GM19324 (cell line): ENCODE data around the gene ACOX3.
"Not testable (repeated sequence)": the region's sequence is repeated elsewhere in the genome, so short reads cannot be mapped to it uniquely, and the experiment has no call there.

Experiments used
- ATAC-seq: cut with Tn5 transposase; IDR thresholded peaks from one replicate; pipeline ENCODE4 v1.9.1; 2021; ENCODE audit warnings: mild to moderate bottlenecking, moderate library complexity; ENCODE audit not compliant: unreplicated experiment, low FRiP score

Gene ACOX3

GRCh38 chr4:8407756-8408155 lies 32.8 kb downstream of the ACOX3 start:
- no peak for ATAC-seq

DNA sequence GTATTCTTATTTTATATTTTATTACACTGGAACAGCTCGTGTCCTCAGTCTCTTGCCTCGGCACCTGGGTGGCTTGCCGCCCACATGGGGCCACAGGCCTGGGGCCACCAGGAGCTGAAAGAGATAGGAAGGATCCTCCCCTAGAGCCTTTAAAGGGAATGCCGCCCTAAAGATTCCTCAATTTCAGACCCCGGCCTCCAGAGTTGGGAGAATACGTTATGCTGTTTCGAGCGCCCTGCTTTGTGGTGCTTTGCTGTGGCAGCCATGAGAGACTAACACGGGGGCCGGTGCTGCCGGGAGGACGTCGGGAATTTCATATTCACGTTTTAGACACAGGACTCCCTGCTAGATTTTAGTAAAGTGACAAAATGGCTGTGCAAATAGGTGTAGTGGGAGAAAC lies 33.2 kb downstream of the ACOX3 start:
- no peak for ATAC-seq

GRCh38 chr4:8406887-8407286 lies 33.6 kb downstream of the ACOX3 start:
- not testable (repeated sequence) for ATAC-seq

- ATAC-seq: no peak
Observed at GRCh38 chr4:8405516-8405875, 35.0 kb downstream of the ACOX3 start.

GRCh38 chr4:8404791-8405515 lies 35.6 kb downstream of the ACOX3 start:
- no peak for ATAC-seq

DNA sequence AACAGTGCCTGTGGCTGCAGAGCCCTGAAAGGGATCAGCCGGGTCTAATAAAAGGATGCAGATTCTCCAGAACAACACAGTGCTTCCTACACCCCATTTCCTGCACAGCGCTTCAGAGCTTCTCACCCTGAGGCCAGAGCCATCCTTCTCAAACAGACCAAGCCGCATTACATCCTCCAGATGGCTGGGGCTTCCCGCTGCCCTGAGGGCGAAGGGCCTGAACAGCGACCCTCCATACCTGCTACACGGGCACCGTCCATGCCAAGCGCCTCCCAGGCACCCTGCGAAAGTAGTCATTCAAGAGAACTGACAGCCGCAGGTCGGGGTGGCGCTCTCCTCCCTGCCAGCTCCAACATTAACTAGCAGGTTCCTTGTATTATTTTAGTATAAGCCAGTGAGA lies 36.5 kb downstream of the ACOX3 start:
- no peak for ATAC-seq

- ATAC-seq: no peak
Observed at GRCh38 chr4:8403173-8403753, 37.3 kb downstream of the ACOX3 start.

GRCh38 chr4:8402640-8403039 lies 37.9 kb downstream of the ACOX3 start:
- no peak for ATAC-seq

DNA sequence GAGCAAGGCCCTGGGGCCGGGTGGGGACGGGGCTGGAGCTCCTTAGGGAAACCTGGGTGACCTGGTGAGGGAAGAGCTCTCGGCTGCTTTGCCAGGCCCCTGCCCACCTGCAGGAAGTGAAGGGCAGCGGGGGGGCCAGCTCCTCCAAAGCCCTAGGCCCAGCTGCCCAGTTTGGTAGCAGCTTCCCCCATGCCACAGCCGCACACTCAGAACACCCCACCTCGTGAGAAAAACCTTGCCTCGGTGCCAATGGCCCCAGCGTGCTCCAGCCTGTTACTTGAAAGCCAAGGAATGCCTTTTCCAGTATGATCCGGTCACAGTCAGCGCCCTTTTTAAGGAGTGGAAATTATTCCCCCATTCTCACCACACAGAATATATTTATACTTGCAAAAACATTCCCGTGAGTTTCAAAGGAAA lies 38.3 kb downstream of the ACOX3 start:
- ATAC-seq: no peak

DNA sequence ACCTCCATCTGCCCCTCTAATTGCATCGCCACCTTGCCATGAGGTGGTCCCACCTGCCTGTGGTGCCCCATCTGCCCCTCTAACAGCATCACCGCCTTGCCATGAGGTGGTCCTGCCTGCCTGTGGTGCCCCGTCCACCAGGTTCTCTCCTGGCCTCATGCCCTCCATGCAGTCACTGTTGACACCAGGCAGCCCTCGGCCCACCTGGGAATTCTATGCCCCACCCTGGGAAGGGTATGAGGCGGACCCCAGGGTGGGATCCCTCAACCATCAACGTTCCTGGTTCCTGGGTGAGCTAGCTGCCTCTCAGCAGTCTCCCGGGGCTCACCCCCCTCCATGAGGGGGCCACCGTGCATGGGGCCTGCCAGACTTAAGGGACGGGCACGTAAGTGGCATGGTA lies 38.9 kb downstream of the ACOX3 start:
- ATAC-seq: no peak

- ATAC-seq: no peak
Observed at GRCh38 chr4:8400632-8401325, 39.7 kb downstream of the ACOX3 start.

- no peak for ATAC-seq
Observed at GRCh38 chr4:8399298-8399697, 41.2 kb downstream of the ACOX3 start.

DNA sequence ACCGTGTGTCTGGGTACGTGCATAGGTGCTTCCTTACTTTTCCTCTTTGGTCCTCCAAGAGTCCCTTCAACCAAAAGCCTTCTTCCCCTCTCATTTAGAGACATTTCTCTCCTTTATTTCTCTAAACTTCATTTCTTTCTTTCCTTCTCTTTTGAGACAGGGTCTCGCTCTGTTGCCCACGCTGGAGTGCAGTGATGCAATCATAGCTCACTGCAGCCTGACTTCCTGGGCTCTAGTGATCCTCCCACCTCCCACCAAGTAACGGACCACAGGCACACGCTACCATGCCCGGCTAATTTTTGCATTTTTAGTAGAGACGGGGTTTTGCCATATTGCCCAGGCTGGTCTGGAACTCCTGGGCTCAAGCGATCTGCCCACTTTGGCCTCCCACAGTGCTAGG lies 42.2 kb downstream of the ACOX3 start:
- ATAC-seq: no peak

- no peak for ATAC-seq
Observed at GRCh38 chr4:8396762-8397406, 43.6 kb downstream of the ACOX3 start.

DNA sequence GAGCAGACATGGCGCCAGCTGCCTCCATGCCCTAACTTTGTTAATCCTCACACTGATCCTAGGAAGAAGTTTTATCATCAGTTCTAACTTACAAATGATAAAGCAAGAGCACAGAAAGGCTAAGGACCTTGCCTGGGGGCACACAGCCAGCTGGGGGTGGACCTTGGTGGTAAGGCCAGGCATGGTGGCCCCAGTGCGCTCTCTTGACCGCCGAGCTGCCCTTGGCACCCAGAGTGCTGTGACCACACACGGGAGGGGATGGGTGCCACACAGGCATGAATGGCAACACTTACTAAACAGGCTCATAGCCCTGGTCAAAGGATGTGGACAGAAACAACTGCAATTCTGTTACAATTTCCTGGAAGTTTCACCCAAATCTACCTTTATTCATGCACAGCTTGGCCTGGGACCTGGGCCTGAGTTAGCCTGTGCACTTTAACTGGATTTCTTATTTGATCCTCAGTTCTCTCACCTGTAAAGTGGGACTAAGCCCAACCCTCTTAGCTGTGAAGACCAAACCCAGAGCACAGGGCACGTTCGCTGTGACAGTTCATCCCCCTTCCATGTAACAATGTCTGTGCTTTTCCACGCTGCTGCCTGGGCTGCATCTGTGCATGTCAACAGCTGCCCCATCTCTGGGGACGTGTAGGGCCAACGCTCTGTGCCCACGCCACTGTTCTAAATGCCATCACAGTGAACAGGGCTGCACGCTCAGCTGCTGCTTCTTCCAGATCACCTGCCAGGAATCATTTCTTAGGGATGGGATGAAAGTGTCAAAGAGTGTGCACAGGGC lies 44.8 kb downstream of the ACOX3 start:
- no peak for ATAC-seq

GRCh38 chr4:8394806-8395205 lies 45.7 kb downstream of the ACOX3 start:
- no peak for ATAC-seq

GRCh38 chr4:8394061-8394519 lies 46.4 kb downstream of the ACOX3 start:
- ATAC-seq: no peak

GRCh38 chr4:8393593-8394038 lies 46.9 kb downstream of the ACOX3 start:
- no peak for ATAC-seq

GRCh38 chr4:8392591-8393190 lies 47.8 kb downstream of the ACOX3 start:
- ATAC-seq: no peak

DNA sequence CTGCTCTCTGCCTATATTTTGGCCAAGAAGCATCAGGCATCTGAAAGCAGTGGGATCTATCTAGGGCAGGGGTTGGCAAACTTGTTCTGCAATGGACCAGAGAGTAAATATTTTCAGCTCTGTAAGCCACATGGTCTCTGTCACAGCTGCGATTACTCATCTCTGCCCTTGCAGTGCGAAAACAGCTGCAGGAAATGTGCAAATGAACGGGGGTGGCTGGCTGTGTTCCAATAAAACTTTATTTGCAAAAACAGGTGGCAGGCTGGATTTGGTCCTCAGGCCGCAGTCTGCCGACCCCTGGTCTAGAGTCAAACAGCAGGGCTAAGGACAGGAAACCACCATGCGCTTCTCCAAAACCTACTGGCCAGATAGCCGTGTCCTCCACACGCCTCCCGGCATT lies 48.6 kb downstream of the ACOX3 start:
- peak; percentile 76 for ATAC-seq
